ENCODE data around the gene AP1S2. TPM values are rescaled to one million over a fixed set of nuclear protein-coding genes. Genes with fewer than 3 reads are reported as not detected.

Gene AP1S2
- total RNA-seq, 1 experiment from 2014 or later = 367 TPM

- H2AFZ ChIP-seq (ENCODE audit: low read length) = no peak overlapping the region
- H3K79me2 ChIP-seq (ENCODE audit: insufficient read depth, low read length) = no peaks in the 10 kb centered on the region
- WGBS (ENCODE audit: extremely low coverage, insufficient read length, low lambda C conversion rate) = no CpG with 5 or more reads among the region's 3 CpGs
- H3K14ac ChIP-seq (ENCODE audit: insufficient read depth, low read length) = no peak overlapping the region
- H3K27me3 Mint-ChIP-seq (ENCODE audit: low read depth) = no peaks in the 10 kb centered on the region
- no peak overlapping the region for H3K9ac ChIP-seq (ENCODE audit: extremely low read depth, insufficient read length, low read length)
- H3K9me3 Mint-ChIP-seq = peaks cover 3% of the 10 kb centered on the region in 2 experiments; a peak in 2 of 5 replicates
- DNase-seq = no peak
- H2BK15ac ChIP-seq (ENCODE audit: low read depth, low read length) = no peak overlapping the region
- H3K18ac ChIP-seq (ENCODE audit: insufficient read length, low read depth, low read length) = no peak overlapping the region
- no peaks in the 10 kb centered on the region for H3K27me3 ChIP-seq (ENCODE audit: insufficient read depth, low read length)
- no peak overlapping the region for H3K56ac ChIP-seq (ENCODE audit: insufficient read length, low read depth, low read length)
- no peak overlapping the region for H3T11ph ChIP-seq (ENCODE audit: low read length)
- H2AK5ac ChIP-seq (ENCODE audit: insufficient read length, low read length) = no peak overlapping the region
- TF ChIP-seq CTCF (conservative IDR thresholded peaks at IDR 0.05) = no peak
- H3K4me3 Mint-ChIP-seq = no peak overlapping the region
- no peak overlapping the region for H3K23ac ChIP-seq (ENCODE audit: insufficient read length, low read depth, low read length)
- H2BK12ac ChIP-seq (ENCODE audit: insufficient read length, low read depth, low read length) = no peak overlapping the region
- H3K27ac Mint-ChIP-seq = no peak overlapping the region
- H3K9me3 ChIP-seq (ENCODE audit: control insufficient read depth, low read depth, low read length) = no peaks in the 10 kb centered on the region
- no peak overlapping the region for H2BK5ac ChIP-seq (ENCODE audit: insufficient read length, low read length)
- no peak overlapping the region for H3K4ac ChIP-seq (ENCODE audit: low read depth, low read length)
- peaks cover 11% of the 10 kb centered on the region in 2 experiments for H3K4me1 Mint-ChIP-seq
- H4K91ac ChIP-seq (ENCODE audit: insufficient read length, low read depth, low read length) = no peak overlapping the region
- H2BK120ac ChIP-seq (ENCODE audit: low read depth, low read length, poor library complexity, severe bottlenecking) = no peak overlapping the region
- H3K4me1 ChIP-seq (ENCODE audit: insufficient read depth, low read length) = no peaks in the 10 kb centered on the region
- H4K8ac ChIP-seq (replicated peaks; ENCODE audit: insufficient read length, low read depth, low read length) = no peak overlapping the region
- no peak overlapping the region for H3K4me2 ChIP-seq (ENCODE audit: insufficient read depth, insufficient read length, low read length)
- H3K27ac ChIP-seq (ENCODE audit: insufficient read length, low read depth, low read length) = no peak overlapping the region
- H4K5ac ChIP-seq (ENCODE audit: insufficient read length, low read depth, low read length) = no peak overlapping the region
- H4K20me1 ChIP-seq (ENCODE audit: control insufficient read depth, insufficient read depth, insufficient read length) = no peaks in the 10 kb centered on the region
- no peaks in the 10 kb centered on the region for H3K23me2 ChIP-seq (ENCODE audit: insufficient read length, low read depth, low read length, poor library complexity, severe bottlenecking)
- peaks cover 0 to 4% (median 0%) of the 10 kb centered on the region in 3 experiments; a peak in 2 of 7 replicates for H3K36me3 Mint-ChIP-seq (ENCODE audit: insufficient read depth in 1 of 3, low read depth in 3 of 3)
- H2BK20ac ChIP-seq (ENCODE audit: low read depth, low read length, poor library complexity, severe bottlenecking) = no peak overlapping the region
- no peaks in the 10 kb centered on the region for H3K79me1 ChIP-seq (ENCODE audit: insufficient read depth, low read depth, low read length, poor library complexity, severe bottlenecking)
These were observed 11.5 kb upstream of the AP1S2 start for GRCh38 chrX:15866147-15866546.
